Measurements from ENCODE around the gene CHCHD6.

CHCHD6 gene

DNA sequence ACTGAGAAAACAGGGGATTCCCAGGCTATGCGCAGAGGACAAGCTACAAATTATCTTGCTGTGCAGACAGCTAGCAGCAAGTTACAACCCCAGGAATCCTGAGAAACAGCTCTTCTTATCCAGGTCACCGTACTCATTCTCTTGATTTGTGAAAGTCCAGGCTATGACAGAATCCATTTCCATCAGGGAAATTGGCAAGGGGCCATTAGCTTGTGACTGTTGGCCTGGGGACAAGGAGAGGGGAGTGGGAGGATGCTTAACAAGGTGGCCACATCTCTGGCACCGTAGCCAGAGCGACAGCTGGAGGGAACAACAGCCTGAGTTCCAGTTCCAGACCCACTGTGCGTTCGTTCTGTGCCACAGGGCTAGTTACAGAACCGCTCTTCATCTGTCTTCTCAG lies 233.9 kb downstream of the CHCHD6 start:
- no peak for TF ChIP-seq CTCF (IDR thresholded peaks at IDR 0.05; ENCODE audit: low read depth, low read length)
- no peak overlapping the region for H3K4me3 ChIP-seq (ENCODE audit: low read depth, low read length)

GRCh38 chr3:126938520-126939337 lies 234.7 kb downstream of the CHCHD6 start:
- TF ChIP-seq CTCF (IDR thresholded peaks at IDR 0.05; ENCODE audit: low read depth, low read length) = no peak
- H3K4me3 ChIP-seq (ENCODE audit: low read depth, low read length) = no peak overlapping the region

DNA sequence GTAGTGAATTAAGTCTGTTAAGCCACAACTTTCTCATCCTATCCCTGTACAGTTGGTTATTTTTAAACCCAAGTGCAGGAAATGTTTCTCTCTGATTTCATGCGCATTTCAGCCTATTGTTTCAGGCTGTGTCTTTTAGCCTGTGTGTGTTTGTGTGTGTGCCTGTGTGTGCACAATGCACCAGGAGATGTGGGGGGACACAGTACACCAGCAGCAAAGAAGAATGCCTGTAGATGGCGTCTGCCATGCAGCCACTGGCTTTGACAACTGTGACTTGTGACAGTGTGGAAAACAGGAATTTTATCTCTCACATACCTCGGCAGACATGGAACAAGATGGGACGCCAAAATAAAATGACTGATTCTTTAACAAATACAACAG lies 235.3 kb downstream of the CHCHD6 start:
- no peak for TF ChIP-seq CTCF (IDR thresholded peaks at IDR 0.05; ENCODE audit: low read depth, low read length)
- H3K4me3 ChIP-seq (ENCODE audit: low read depth, low read length) = no peak overlapping the region

- no peak overlapping the region for H3K4me3 ChIP-seq (ENCODE audit: low read depth, low read length)
- no peak for TF ChIP-seq CTCF (IDR thresholded peaks at IDR 0.05; ENCODE audit: low read depth, low read length)
Observed at GRCh38 chr3:126939733-126940132, 235.7 kb downstream of the CHCHD6 start.

GRCh38 chr3:126941721-126942270 lies 237.8 kb downstream of the CHCHD6 start:
- TF ChIP-seq CTCF (IDR thresholded peaks at IDR 0.05; ENCODE audit: low read depth, low read length) = no peak
- H3K4me3 ChIP-seq (ENCODE audit: low read depth, low read length) = no peak overlapping the region

- no peak for TF ChIP-seq CTCF (IDR thresholded peaks at IDR 0.05; ENCODE audit: low read depth, low read length)
- H3K4me3 ChIP-seq (ENCODE audit: low read depth, low read length) = no peak overlapping the region
Observed at GRCh38 chr3:126944089-126944965, 240.3 kb downstream of the CHCHD6 start.

Data from WI38 (cell line).